ENCODE results near the gene CYFIP1. TPM values are rescaled to one million over a fixed set of nuclear protein-coding genes. Genes with fewer than 3 reads are reported as not detected.

CYFIP1 gene
- total and polyA plus RNA-seq, 10 of the 15 experiments (the other 5 are each of a cell fraction or from before 2014, with no cell fraction given) = 3.5 to 46.2 (median 28.3) TPM

- no peak for TF ChIP-seq NFIC (IDR thresholded peaks at IDR 0.05; ENCODE audit: low read depth, low read length)
- TF ChIP-seq, protein P1, sequence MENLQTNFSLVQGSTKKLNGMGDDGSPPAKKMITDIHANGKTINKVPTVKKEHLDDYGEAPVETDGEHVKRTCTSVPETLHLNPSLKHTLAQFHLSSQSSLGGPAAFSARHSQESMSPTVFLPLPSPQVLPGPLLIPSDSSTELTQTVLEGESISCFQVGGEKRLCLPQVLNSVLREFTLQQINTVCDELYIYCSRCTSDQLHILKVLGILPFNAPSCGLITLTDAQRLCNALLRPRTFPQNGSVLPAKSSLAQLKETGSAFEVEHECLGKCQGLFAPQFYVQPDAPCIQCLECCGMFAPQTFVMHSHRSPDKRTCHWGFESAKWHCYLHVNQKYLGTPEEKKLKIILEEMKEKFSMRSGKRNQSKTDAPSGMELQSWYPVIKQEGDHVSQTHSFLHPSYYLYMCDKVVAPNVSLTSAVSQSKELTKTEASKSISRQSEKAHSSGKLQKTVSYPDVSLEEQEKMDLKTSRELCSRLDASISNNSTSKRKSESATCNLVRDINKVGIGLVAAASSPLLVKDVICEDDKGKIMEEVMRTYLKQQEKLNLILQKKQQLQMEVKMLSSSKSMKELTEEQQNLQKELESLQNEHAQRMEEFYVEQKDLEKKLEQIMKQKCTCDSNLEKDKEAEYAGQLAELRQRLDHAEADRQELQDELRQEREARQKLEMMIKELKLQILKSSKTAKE (IDR thresholded peaks at IDR 0.05; ENCODE audit: low read depth, poor library complexity, severe bottlenecking) = no peak
- no peak for TF ChIP-seq POU2F2 (IDR thresholded peaks at IDR 0.05; ENCODE audit: borderline replicate concordance, low read depth, low read length)
- no peak for TF ChIP-seq RELA (IDR thresholded peaks at IDR 0.05; ENCODE audit: borderline replicate concordance, partially characterized antibody)
- TF ChIP-seq, protein P2, sequence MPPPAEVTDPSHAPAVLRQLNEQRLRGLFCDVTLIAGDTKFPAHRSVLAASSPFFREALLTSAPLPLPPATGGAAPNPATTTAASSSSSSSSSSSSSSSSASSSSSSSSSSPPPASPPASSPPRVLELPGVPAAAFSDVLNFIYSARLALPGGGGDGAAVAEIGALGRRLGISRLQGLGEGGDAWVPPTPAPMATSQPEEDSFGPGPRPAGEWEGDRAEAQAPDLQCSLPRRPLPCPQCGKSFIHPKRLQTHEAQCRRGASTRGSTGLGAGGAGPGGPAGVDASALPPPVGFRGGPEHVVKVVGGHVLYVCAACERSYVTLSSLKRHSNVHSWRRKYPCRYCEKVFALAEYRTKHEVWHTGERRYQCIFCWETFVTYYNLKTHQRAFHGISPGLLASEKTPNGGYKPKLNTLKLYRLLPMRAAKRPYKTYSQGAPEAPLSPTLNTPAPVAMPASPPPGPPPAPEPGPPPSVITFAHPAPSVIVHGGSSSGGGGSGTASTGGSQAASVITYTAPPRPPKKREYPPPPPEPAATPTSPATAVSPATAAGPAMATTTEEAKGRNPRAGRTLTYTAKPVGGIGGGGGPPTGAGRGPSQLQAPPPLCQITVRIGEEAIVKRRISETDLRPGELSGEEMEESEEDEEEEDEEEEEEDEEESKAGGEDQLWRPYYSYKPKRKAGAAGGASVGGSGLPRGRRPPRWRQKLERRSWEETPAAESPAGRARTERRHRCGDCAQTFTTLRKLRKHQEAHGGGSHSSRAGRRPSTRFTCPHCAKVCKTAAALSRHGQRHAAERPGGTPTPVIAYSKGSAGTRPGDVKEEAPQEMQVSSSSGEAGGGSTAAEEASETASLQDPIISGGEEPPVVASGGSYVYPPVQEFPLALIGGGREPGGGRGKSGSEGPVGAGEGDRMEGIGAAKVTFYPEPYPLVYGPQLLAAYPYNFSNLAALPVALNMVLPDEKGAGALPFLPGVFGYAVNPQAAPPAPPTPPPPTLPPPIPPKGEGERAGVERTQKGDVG (CRISPR knock-in tag; IDR thresholded peaks at IDR 0.05) = no peak
- TF ChIP-seq SPI1 (IDR thresholded peaks at IDR 0.05; ENCODE audit: borderline replicate concordance, insufficient read depth, low read depth, low read length) = no peak
Measured at GRCh38 chr15:22827125-22827524, 153.0 kb downstream of the CYFIP1 start (continued).

DNA sequence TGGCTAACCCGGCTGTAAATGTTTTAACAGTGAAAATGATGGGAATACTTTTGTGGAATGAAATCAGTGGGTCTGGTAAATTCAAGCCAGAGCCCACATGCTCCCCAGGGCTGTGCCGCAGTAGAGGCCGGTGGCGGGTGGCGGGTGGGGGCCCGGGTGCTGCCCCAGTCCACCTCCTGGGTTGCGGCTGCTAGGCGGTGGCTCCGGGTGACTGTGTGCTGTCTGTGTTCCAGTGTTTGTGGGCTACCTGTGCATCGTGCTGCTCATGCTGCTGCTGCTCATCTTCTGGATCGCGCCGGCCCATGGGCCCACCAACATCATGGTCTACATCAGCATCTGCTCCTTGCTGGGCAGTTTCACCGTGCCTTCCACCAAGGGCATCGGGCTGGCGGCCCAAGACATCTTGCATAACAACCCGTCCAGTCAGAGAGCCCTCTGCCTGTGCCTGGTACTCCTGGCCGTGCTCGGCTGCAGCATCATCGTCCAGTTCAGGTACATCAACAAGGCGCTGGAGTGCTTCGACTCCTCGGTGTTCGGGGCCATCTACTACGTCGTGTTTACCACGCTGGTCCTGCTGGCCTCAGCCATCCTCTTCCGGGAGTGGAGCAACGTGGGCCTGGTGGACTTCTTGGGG, 156.6 kb downstream of the CYFIP1 start:
- no peaks in the 10 kb centered on the region for H4K20me1 ChIP-seq (ENCODE audit: control insufficient read depth, insufficient read depth)
- no peak for ATAC-seq
- TF ChIP-seq SUZ12 (IDR thresholded peaks at IDR 0.05; ENCODE audit: unreplicated experiment) = no peak
- TF ChIP-seq RFX5 (IDR thresholded peaks at IDR 0.05; ENCODE audit: low read depth, low read length) = no peak
- TF ChIP-seq CBX5 (IDR thresholded peaks at IDR 0.05; ENCODE audit: low read depth) = no peak
- TF ChIP-seq BMI1 (IDR thresholded peaks at IDR 0.05; ENCODE audit: borderline replicate concordance) = no peak
- no peak for TF ChIP-seq IKZF1 (conservative IDR thresholded peaks at IDR 0.05)
- TF ChIP-seq JUNB (IDR thresholded peaks at IDR 0.05) = no peak
- TF ChIP-seq TBL1XR1 (IDR thresholded peaks at IDR 0.05; ENCODE audit: low read depth, low read length) = no peak
- TF ChIP-seq TAF1 (IDR thresholded peaks at IDR 0.05; ENCODE audit: borderline replicate concordance, low read depth, low read length) = no peak
- no peak for TF ChIP-seq SREBF1 (IDR thresholded peaks at IDR 0.05; ENCODE audit: low read length)
- TF ChIP-seq BHLHE40 (IDR thresholded peaks at IDR 0.05; ENCODE audit: borderline replicate concordance in 1 of 2, low read depth in 2 of 2, low read length in 1 of 2) = no peak
- no peak for TF ChIP-seq ZSCAN29 (IDR thresholded peaks at IDR 0.05)
- TF ChIP-seq PKNOX1 (IDR thresholded peaks at IDR 0.05) = no peak

More for the DNA sequence above, 156.6 kb downstream of the CYFIP1 start:
- SMC1A ChIA-PET (ENCODE audit: uncharacterized antibody, unreplicated experiment) = no interaction called here
- intact Hi-C loops (cut with micrococcal nuclease; ENCODE audit: unreplicated experiment) = no loop called here
- no peaks in the 10 kb centered on the region for H3K4me1 ChIP-seq (ENCODE audit: control insufficient read depth, insufficient read depth, low read length)
- no peaks in the 10 kb centered on the region for H3K27me3 ChIP-seq (replicated peaks in 1 of 2; ENCODE audit: control insufficient read depth in 2 of 2, insufficient read depth in 2 of 2, low read length in 1 of 2)
- no peak overlapping the region for H2AFZ ChIP-seq (ENCODE audit: control insufficient read depth, low read depth, low read length)
- CTCF ChIA-PET = no interaction called here
- FAIRE-seq = no peak
- H3K36me3 ChIP-seq (ENCODE audit: control insufficient read depth in 2 of 2, insufficient read depth in 2 of 2, low read length in 1 of 2) = peaks cover 24% of the 10 kb centered on the region in 2 experiments; a peak in 3 of 4 replicates
- no peak overlapping the region for H3K4me3 ChIP-seq
- H3K9me3 ChIP-seq (replicated peaks; ENCODE audit: control insufficient read depth, insufficient read depth, low read length) = no peaks in the 10 kb centered on the region
- no peaks in the 10 kb centered on the region for H3K79me2 ChIP-seq (ENCODE audit: control insufficient read depth, insufficient read depth, low read length)
- WGBS (ENCODE audit: insufficient coverage, insufficient replicate concordance, low lambda C conversion rate, missing lambda C conversion rate) = 92% methylated on average over 28 of the region's 29 CpGs
- no TSS peak for BruUV-seq (replicated peaks)
- DNase-seq (ENCODE audit: low read depth, low spot score) = no peak
- POLR2A ChIA-PET = no interaction called here
- no peak overlapping the region for H3K27ac ChIP-seq (ENCODE audit: control insufficient read depth, insufficient read depth)
- RAD21 ChIA-PET (ENCODE audit: unreplicated experiment) = no interaction called here
- H3K9ac ChIP-seq (ENCODE audit: control insufficient read depth, insufficient read depth, low read length) = no peak overlapping the region
- H3K4me2 ChIP-seq (ENCODE audit: control insufficient read depth, insufficient read depth) = no peak overlapping the region
- in situ Hi-C loops (cut with MboI) = no loop called here

All from GM12878 (cell line).